Measurements from ENCODE around the gene RTCB.

DNA sequence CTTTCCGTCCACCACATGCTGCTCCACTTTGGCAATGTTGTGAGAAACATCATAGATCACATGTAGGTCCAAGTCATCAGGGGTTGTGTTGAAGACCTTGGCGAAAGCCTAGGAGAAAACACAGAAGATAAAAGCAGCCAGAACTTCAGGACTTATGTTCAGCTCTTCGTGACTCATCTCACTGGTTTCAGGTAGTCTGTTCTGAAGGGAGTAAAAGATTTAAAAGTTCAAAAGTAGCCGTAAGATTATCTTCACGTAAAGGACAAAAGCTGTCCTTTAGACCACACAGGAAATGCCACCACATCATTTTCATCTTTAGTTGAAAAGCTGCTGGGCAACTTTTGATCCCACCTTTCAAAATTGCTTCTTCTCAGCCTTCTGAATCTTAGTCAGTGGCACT lies 16.9 kb downstream of the RTCB start:
- TF ChIP-seq POLR2AphosphoS5 (IDR thresholded peaks at IDR 0.05; ENCODE audit: low read depth, low read length): no peak
- no peak for TF ChIP-seq TAF1 (IDR thresholded peaks at IDR 0.05; ENCODE audit: borderline replicate concordance, low read depth, low read length)
